Measurements from ENCODE around the gene WDR64. TPM values are rescaled to one million over a fixed set of nuclear protein-coding genes. Genes with fewer than 3 reads are reported as not detected.

The WDR64 gene
- total and polyA plus RNA-seq, 2 of the 4 experiments (the other 2 are of a cell fraction), result not detected

GRCh38 chr1:241615043-241615974, 36.8 kb upstream of the WDR64 start:
- Histone ChIP-seq H2AFZ (replicated peaks; ENCODE audit: low read length, poor library complexity) (no peak overlapping the region), H3K27me3 (ENCODE audit: control insufficient read depth, insufficient read depth, low read length) (no peaks in the 10 kb centered on the region), H2AK5ac (ENCODE audit: low read depth, low read length) (no peak overlapping the region), H4K91ac (ENCODE audit: insufficient read depth, low read depth, low read length) (no peak overlapping the region), H2BK120ac (ENCODE audit: low read depth, low read length) (no peak overlapping the region), H3K18ac (ENCODE audit: low read depth, low read length) (no peak overlapping the region), H4K5ac (ENCODE audit: low read depth, low read length) (no peak overlapping the region), H2BK5ac (ENCODE audit: low read depth, low read length, poor library complexity, severe bottlenecking) (no peak overlapping the region), H3K23ac (ENCODE audit: low read depth, low read length) (no peak overlapping the region), H3K27ac (ENCODE audit: insufficient read depth, low read length) (no peak overlapping the region), H3K9me1 (ENCODE audit: insufficient read depth, low read length) (0 out of 2 replicates have a peak, but pooled peaks cover 3% of the 10 kb centered on the region), H2BK20ac (ENCODE audit: low read depth, low read length) (no peak overlapping the region), H3K4ac (ENCODE audit: low read depth, low read length) (no peak overlapping the region), H3K56ac (ENCODE audit: extremely low read depth, insufficient read depth, low read length) (no peak overlapping the region), H3K4me2 (ENCODE audit: low read depth, low read length) (no peak overlapping the region), H3K9ac (ENCODE audit: low read depth, low read length) (no peak overlapping the region), H3K4me3 (ENCODE audit: insufficient read depth, low read depth, low read length) (no peak overlapping the region), H3K79me1 (ENCODE audit: low read depth in 1 of 2, low read length in 2 of 2) (peaks cover 0 to 8% of the 10 kb centered on the region in 2 experiments; a peak in 1 of 4 replicates), H3K14ac (replicated peaks; ENCODE audit: low read depth, low read length) (no peak overlapping the region), H3K9me3 (ENCODE audit: control insufficient read depth, insufficient read depth, low read length) (no peaks in the 10 kb centered on the region), H3K36me3 (ENCODE audit: control insufficient read depth, insufficient read depth, low read length) (no peaks in the 10 kb centered on the region), H3K4me1 (ENCODE audit: control insufficient read depth, insufficient read depth, low read length) (peaks cover 7% of the 10 kb centered on the region), H2BK15ac (ENCODE audit: low read depth, low read length) (no peak overlapping the region), H2AK9ac (replicated peaks; ENCODE audit: low read depth, low read length, poor library complexity) (no peak overlapping the region), H4K20me1 (ENCODE audit: insufficient read depth, low read length) (no peaks in the 10 kb centered on the region), H4K8ac (ENCODE audit: low read depth in 2 of 2, low read length in 2 of 2) (no peak overlapping the region)
- TF ChIP-seq RAD21 (IDR thresholded peaks at IDR 0.05; ENCODE audit: low read length), result no peak
- no peak for TF ChIP-seq MAZ (IDR thresholded peaks at IDR 0.05; ENCODE audit: borderline replicate concordance, low read depth, low read length)
- TF ChIP-seq MAFK (IDR thresholded peaks at IDR 0.05; ENCODE audit: low read depth, low read length), result no peak
- no peak for TF ChIP-seq FOS (IDR thresholded peaks at IDR 0.05; ENCODE audit: low read depth, low read length)
- no peak for TF ChIP-seq NFE2L2 (IDR thresholded peaks at IDR 0.05; ENCODE audit: low read depth, low read length)
- TF ChIP-seq CHD1 (IDR thresholded peaks at IDR 0.05; ENCODE audit: low read depth, low read length), result no peak
- TF ChIP-seq POLR2A (IDR thresholded peaks at IDR 0.05; ENCODE audit: low read depth, low read length), result no peak
- DNase-seq, result no peak
- intact Hi-C loops (cut with micrococcal nuclease) (no loop called here), dilution Hi-C loops (cut with HindIII; ENCODE audit: low sequenced_read_pairs, unreplicated experiment) (no loop called here), in situ Hi-C loops (cut with MboI; ENCODE audit: low sequenced_read_pairs) (loop anchor here (25.0 kb wide), 1 partner anchor 1697 kb away; no protein-coding TSS in a partner anchor)
- no TSS peak for BruUV-seq (replicated peaks)
- ATAC-seq (ENCODE audit: low read depth), result no peak
- ChIA-PET CTCF (no interaction called here), POLR2A (ENCODE audit: unreplicated experiment) (interaction anchor here (0.6 kb wide), 2 partner anchors 7 to 175 kb away, joined by 7 to 17 read pairs; no protein-coding TSS in a partner anchor)
- 81% methylated on average over 4 of the region's 8 CpGs; no CpG with 5 or more reads in 1 of the 2 experiments for WGBS, 2 experiments (ENCODE audit: extremely low coverage in 2 of 2, insufficient read length in 1 of 2)
